Vagina (tissue), 2 donors: ENCODE results near the gene COL16A1.

Source experiments
- POLR2A ChIP-seq, 2 donors: fragments of 450-650 bp; IDR thresholded peaks; one replicate each; pipeline ENCODE4 v1.6.1; 2017; ENCODE audit warnings: antibody characterized with exemption in 2 of 2, mild to moderate bottlenecking in 2 of 2, moderate library complexity in 2 of 2
- POLR2AphosphoS5 ChIP-seq, 2 donors: sonication (generic); formaldehyde crosslinking; IDR thresholded peaks; one replicate each; pipeline ENCODE4 v1.9.0; 2017; ENCODE audit warnings: antibody characterized with exemption in 2 of 2, mild to moderate bottlenecking in 2 of 2, low read depth in 1 of 2; ENCODE audit not compliant: insufficient read depth in 1 of 2
- TF ChIP-seq, protein P1 (sequence below), 3 experiments: fragments of 450-650 bp in 2 of 3; fragments of 200-600 bp in 1 of 3; sonication (generic) in 1 of 3; IDR thresholded peaks; one replicate each; pipeline ENCODE4 v1.5.1; 2017 to 2019; ENCODE audit warnings: antibody characterized with exemption in 3 of 3, mild to moderate bottlenecking in 2 of 3, moderate library complexity in 2 of 3

DNA sequence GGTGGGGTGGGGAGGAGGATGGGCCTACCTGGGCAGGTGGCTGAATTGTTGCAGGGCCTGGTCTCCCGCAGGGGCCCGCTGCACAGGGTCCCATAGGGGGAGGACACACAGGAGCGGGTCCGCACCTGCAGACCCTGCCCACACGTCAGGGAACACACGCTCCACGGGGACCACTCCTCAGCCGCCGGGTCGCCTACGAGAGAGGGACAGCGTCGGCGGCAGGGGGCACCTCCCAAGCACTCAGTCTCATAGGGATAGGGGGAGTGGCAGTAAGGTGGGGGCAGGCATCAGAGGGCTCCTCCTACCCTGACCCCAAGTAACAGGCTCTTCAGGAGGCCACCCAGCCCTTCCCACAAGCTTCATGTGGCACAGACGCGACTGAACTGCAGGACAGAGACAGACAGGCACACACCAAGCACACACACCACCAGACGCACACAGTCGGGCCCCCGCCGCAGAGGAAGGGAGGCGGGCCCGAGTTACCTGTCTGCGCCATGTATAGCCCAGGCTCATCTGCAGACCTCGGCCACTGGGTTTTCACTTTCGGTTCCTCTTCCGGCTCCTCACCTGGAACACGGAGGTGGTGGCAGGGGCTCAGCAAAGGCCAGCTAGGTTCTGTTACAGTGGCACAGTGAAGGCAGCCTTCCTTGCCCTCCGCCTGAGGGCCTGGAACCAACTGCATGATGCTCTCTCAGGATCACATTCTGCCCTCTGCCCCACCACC lies 40.5 kb upstream of the COL16A1 start:
- TF ChIP-seq POLR2A (IDR thresholded peaks at IDR 0.05) (no peak), POLR2AphosphoS5 (IDR thresholded peaks at IDR 0.05; ENCODE audit: insufficient read depth in 1 of 2, low read depth in 1 of 2) (no peak)
- TF ChIP-seq, protein P1, sequence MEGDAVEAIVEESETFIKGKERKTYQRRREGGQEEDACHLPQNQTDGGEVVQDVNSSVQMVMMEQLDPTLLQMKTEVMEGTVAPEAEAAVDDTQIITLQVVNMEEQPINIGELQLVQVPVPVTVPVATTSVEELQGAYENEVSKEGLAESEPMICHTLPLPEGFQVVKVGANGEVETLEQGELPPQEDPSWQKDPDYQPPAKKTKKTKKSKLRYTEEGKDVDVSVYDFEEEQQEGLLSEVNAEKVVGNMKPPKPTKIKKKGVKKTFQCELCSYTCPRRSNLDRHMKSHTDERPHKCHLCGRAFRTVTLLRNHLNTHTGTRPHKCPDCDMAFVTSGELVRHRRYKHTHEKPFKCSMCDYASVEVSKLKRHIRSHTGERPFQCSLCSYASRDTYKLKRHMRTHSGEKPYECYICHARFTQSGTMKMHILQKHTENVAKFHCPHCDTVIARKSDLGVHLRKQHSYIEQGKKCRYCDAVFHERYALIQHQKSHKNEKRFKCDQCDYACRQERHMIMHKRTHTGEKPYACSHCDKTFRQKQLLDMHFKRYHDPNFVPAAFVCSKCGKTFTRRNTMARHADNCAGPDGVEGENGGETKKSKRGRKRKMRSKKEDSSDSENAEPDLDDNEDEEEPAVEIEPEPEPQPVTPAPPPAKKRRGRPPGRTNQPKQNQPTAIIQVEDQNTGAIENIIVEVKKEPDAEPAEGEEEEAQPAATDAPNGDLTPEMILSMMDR (IDR thresholded peaks at IDR 0.05): no peak
